HuH-7 (cell line): Measurements from ENCODE around the gene TENT5D.
"Not testable (repeated sequence)": the region's sequence is repeated elsewhere in the genome, so short reads cannot be mapped to it uniquely, and the experiment has no call there.

ENCODE experiments used
- DNase-seq: peaks from one replicate; pipeline ENCODE4 v3.0.0; 2011; ENCODE audit warnings: low spot score

The TENT5D gene

GRCh38 chrX:80420147-80420546 is at the start of gene TENT5D:
TENT5D (plus strand) TSS chrX:80420447; CDS start chrX:80442540, 22,093 bp downstream.
- DNase-seq: no peak

DNA sequence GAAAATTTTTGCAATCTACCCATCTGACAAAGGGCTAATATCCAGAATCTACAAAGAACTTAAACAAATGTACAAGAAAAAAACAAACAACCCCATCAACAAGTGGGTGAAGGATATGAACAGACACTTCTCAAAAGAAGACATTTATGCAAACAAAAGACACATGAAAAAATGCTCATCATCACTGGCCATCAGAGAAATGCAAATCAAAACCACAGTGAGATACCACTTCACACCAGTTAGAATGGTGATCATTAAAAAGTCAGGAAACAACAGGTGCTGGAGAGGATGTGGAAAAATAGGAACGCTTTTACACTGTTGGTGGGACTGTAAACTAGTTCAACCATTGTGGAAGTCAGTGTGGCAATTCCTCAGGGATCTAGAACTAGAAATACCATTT is 34.6 kb upstream of the TENT5D start:
- DNase-seq: not testable (repeated sequence)

DNA sequence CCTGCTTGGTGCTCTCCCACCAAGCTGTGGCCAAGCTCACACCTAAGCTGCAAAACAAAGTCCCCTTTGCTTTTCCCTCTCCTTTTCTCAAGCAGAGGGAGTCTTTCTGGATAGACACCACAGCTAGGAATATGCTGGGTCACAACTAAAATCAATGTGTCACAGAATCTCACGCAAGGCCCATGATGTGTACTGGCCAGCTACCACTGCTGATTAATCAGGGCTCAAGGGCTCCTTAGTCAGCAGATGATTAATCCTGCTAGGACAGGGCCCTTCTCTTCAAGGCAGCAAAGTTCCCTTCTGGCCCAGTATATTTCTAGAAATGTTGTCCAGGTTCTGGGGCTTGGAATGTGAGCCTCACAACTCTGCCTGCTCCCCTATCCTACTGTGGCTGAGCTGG is 32.0 kb upstream of the TENT5D start:
- DNase-seq: no peak

DNA sequence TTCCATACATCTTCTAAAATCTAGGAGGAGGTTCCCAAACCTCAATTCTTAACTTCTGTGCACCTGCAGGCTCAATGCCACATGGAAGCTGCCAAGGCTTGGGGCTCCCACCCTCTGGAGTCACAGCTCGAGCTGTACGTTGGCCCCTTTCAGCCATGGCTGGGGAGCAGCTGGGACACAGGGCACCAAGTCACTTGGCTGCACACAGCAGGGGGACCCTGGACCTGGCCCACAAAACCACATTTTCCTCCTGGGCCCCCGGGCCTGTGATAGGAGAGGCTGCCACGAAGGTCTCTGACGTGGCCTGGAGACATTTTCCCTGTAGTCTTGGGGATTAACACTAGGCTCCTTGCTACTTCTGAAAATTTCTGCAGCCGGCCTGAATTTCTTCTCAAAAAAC is 8.2 kb upstream of the TENT5D start:
- DNase-seq: no peak

- no peak for DNase-seq
Observed at GRCh38 chrX:80423000-80423399, 2.8 kb downstream of the TENT5D start.

GRCh38 chrX:80423744-80424143 is 3.5 kb downstream of the TENT5D start:
- no peak for DNase-seq

GRCh38 chrX:80430826-80431504 is 10.7 kb downstream of the TENT5D start:
- DNase-seq: no peak

DNA sequence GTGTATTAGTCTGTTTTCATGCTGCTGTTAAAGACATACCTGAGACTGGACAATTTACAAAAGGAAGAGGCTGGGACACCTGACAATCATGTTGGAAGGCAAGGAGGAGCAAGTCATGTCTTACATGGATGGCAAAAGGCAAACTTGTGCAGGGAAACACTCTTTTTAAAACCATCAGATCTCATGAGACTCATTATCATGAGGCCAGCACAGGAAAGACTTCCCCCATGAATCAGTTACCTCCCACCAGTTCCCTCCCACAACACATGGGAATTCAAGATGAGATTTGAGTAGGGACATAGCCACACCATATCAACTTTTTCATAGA is 11.2 kb downstream of the TENT5D start:
- no peak for DNase-seq

DNA sequence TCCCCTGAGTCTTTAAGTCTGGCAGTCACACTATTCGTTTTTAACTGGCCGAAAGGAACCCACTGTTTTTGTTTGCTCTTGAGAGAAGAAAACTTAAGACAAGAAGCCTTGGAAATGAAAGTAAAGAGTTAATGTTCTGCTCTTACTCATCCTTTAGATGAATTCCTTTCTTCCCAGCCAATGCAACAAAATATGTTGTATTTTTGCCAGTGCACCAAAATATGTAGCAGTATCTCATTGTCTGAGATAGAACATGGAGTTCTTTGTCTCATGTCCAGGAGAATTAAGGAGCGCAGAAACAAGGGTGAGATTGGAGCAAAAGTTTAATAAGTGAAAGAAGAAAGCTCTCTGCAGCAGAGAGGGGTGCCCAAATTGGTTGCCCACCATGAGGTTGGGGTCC is 12.2 kb downstream of the TENT5D start:
- DNase-seq: no peak

GRCh38 chrX:80432863-80433262 is 12.6 kb downstream of the TENT5D start:
- DNase-seq: no peak

GRCh38 chrX:80468166-80468565 is 47.9 kb downstream of the TENT5D start:
- DNase-seq: not testable (repeated sequence)

DNA sequence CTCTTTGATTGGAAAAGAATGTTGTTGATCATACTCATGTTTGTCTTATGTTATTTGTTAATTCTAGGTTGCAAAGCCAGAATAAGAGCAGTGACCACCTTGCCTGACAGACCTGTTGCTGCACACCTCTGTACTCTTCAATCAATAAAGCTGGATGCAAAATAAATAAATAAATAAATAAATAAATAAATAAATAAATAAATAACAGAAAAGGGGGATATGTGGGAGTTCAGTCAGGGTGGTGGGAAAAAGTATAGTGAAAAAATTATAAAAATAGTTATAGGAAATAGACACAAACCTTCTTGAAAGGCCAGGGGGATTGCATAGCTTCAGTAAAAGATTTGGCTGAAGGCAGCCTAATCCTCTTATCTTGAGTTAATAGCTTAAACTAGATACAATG is 51.3 kb downstream of the TENT5D start:
- no peak for DNase-seq

GRCh38 chrX:80485543-80485942 is 65.3 kb downstream of the TENT5D start:
- no peak for DNase-seq

DNA sequence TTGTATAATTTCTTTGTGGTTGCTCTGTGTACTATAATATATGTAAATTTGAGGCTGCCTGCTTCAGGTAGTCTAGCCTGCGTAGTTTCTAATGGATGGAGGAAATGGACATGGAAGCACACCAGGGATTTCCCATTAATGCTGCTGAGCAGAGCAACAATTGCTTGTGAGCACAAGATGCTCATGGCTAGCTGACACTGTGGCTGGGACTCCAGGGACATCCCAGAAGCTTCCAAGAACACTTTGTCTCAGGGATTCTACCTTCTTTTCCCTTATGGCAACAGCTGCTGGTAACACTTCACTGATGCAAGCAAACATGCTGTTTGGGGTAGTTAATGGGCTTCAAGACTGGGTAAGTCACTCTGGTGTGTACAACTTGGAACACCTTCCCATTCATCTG is 66.1 kb downstream of the TENT5D start:
- no peak for DNase-seq

DNA sequence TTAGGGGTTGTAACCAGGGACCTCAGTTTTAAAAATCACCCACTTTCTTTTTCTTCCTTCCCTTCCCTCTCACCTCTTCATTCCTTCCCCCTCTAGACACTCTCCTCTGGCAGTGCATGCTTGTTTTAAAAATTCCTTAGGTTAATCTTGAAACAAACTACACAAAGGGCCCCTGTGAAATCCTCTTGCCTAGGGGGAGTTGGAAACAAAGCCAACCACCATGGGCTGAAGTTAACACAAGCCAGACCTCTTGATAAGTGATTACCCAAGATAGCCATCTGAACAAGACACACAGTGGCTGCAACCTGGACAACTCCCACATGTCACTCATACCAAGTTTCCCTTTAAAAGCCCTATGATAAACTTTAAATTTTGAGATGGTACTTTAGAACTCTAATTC is 68.9 kb downstream of the TENT5D start:
- DNase-seq: no peak
